ENCODE results near the gene ZMYM2.

GRCh38 chr13:19967621-19968020 is 9.1 kb downstream of the ZMYM2 start:
- no peak for TF ChIP-seq POLR2A (IDR thresholded peaks at IDR 0.05)
- TF ChIP-seq CTCF (IDR thresholded peaks at IDR 0.05): no peak
